ENCODE measurements around the gene SALL1. TPM values are rescaled to one million over a fixed set of nuclear protein-coding genes. Genes with fewer than 3 reads are reported as not detected.

Gene SALL1
- polyA plus RNA-seq, 1 of the 3 experiments (the other 2 are of a cell fraction), result 0.02 TPM

DNA sequence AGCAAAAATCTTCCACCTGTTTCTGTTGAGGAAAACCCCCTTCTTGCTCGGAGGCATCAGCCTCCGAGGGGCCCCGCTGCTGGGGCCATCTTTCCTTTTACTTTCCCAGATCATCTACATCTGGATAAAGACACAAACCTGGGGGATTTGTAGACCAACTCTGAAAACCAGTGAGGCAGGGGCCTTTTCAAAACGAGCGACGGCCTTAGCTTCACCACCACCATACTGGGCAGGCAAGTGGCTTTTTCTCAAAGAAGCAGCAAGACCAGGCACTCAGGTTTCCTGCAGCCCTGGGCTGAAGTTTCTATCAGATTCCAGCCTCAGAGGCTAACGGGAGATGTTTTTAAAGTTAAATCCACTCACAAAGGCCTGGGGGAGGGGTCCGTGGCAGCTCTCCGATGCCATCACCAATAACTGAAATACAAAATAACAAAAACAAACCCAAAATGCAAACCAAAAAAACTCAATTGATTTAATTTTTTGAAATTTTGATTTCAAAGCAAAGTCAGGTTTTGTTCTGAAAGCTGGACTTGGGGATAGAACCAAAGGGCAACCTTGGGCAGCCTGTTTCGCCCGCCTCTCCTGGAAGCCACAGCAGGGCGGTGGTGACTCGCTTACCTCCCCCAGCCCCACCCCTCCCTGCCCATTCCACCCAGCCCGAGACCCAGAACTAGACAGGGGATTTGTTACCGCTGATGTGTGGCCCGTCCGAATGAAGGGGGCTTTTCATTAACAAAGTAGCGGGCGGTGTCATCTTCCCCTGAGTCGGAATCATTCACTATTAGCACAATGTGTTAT lies 55.8 kb downstream of the SALL1 start:
- Histone ChIP-seq H3K36me3 (replicated peaks in 1 of 2; ENCODE audit: control insufficient read depth in 1 of 2, insufficient read depth in 2 of 2, low read length in 1 of 2) (no peaks in the 10 kb centered on the region), H3K79me2 (ENCODE audit: insufficient read depth) (no peaks in the 10 kb centered on the region), H3K9me2 (no peaks in the 10 kb centered on the region), H3K4me2 (no peak overlapping the region), H3K9ac (no peak overlapping the region), H2AFZ (ENCODE audit: low read depth) (no peak overlapping the region), H3K4me1 (ENCODE audit: control insufficient read depth in 1 of 2, insufficient read depth in 2 of 2, low read depth in 1 of 2, low read length in 1 of 2) (no peaks in the 10 kb centered on the region), H4K20me1 (ENCODE audit: insufficient read depth) (no peaks in the 10 kb centered on the region), H3K27ac (ENCODE audit: low read depth in 2 of 2, low read length in 1 of 2) (no peak overlapping the region), H3K4me3 (ENCODE audit: low read depth in 2 of 2, low read length in 1 of 2) (no peak overlapping the region), H3F3A (replicated peaks; ENCODE audit: insufficient read depth) (no peaks in the 10 kb centered on the region), H3K9me3 (no peaks in the 10 kb centered on the region), H3K27me3 (ENCODE audit: insufficient read depth) (no peaks in the 10 kb centered on the region)
- DNase-seq, result no peak
- ChIA-PET CTCF (no interaction called here), POLR2A (no interaction called here)
- WGBS (ENCODE audit: low lambda C conversion rate), result 41% methylated on average over 16 of the region's 20 CpGs
- no peak for TF ChIP-seq GATA2 (CRISPR knock-in tag; IDR thresholded peaks at IDR 0.05)
- TF ChIP-seq MEF2A (IDR thresholded peaks at IDR 0.05; ENCODE audit: borderline replicate concordance, low read depth), result no peak
- TF ChIP-seq, protein P1, sequence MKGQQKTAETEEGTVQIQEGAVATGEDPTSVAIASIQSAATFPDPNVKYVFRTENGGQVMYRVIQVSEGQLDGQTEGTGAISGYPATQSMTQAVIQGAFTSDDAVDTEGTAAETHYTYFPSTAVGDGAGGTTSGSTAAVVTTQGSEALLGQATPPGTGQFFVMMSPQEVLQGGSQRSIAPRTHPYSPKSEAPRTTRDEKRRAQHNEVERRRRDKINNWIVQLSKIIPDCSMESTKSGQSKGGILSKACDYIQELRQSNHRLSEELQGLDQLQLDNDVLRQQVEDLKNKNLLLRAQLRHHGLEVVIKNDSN (IDR thresholded peaks at IDR 0.05; ENCODE audit: borderline replicate concordance, low read depth), result no peak
- TF ChIP-seq, protein P2, sequence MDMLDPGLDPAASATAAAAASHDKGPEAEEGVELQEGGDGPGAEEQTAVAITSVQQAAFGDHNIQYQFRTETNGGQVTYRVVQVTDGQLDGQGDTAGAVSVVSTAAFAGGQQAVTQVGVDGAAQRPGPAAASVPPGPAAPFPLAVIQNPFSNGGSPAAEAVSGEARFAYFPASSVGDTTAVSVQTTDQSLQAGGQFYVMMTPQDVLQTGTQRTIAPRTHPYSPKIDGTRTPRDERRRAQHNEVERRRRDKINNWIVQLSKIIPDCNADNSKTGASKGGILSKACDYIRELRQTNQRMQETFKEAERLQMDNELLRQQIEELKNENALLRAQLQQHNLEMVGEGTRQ (IDR thresholded peaks at IDR 0.05; ENCODE audit: borderline replicate concordance, low read depth, low read length), result no peak
- TF ChIP-seq RXRA (IDR thresholded peaks at IDR 0.05; ENCODE audit: borderline replicate concordance, low read depth), result no peak
- no peak for TF ChIP-seq JUND (IDR thresholded peaks at IDR 0.05)
- no peak for TF ChIP-seq RFX5 (IDR thresholded peaks at IDR 0.05; ENCODE audit: low read length)
- TF ChIP-seq FOSL2 (IDR thresholded peaks at IDR 0.05; ENCODE audit: borderline replicate concordance, low read depth), result no peak
- no peak for TF ChIP-seq GABPA (IDR thresholded peaks at IDR 0.05; ENCODE audit: low read depth)
- TF ChIP-seq EP300 (IDR thresholded peaks at IDR 0.05; ENCODE audit: borderline replicate concordance in 1 of 2, low read depth in 1 of 2, low read length in 1 of 2), result no peak

DNA sequence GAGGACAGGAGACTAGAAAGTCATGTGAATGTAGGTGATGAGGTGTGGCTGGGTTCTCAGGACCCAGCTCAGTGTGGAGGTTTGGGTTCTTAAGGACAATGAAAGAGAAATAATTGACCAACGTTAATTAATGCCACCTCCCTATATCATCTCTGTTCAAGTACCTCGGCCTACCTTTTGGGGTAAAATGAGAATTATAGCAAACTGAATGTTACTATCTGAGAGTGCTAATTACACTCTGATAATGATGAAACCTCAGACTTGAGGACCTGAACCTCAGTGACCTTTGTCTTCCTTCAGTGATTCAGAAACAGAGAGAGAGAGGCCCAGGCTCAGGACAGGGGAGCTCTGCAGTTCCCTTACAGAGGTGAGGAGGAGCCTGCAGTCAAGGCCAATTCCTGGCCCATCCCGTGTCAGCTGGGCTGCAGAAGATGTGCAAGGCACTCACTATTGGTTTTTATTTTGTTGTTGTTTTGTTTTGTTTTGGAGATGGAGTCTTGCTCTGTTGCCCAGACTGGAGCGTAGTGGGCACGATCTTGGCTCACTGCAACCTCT lies 57.3 kb downstream of the SALL1 start:
- H3F3A ChIP-seq (replicated peaks; ENCODE audit: insufficient read depth), result no peaks in the 10 kb centered on the region

More for the DNA sequence above, 57.3 kb downstream of the SALL1 start:
- no peaks in the 10 kb centered on the region for H3K36me3 ChIP-seq (replicated peaks in 1 of 2; ENCODE audit: control insufficient read depth in 1 of 2, insufficient read depth in 2 of 2, low read length in 1 of 2)
- no peak overlapping the region for H2AFZ ChIP-seq (ENCODE audit: low read depth)
- H3K9me3 ChIP-seq, result no peaks in the 10 kb centered on the region
- no peaks in the 10 kb centered on the region for H4K20me1 ChIP-seq (ENCODE audit: insufficient read depth)
- H3K4me3 ChIP-seq (ENCODE audit: low read depth in 2 of 2, low read length in 1 of 2), result no peak overlapping the region
- no peak for DNase-seq
- no peak overlapping the region for H3K9ac ChIP-seq
- no peak overlapping the region for H3K27ac ChIP-seq (ENCODE audit: low read depth in 2 of 2, low read length in 1 of 2)
- TF ChIP-seq MXI1 (IDR thresholded peaks at IDR 0.05; ENCODE audit: low read depth, low read length) (no peak), FOXJ3 (CRISPR knock-in tag; IDR thresholded peaks at IDR 0.05) (no peak), GABPA (IDR thresholded peaks at IDR 0.05; ENCODE audit: low read depth) (no peak), SIN3A (IDR thresholded peaks at IDR 0.05; ENCODE audit: borderline replicate concordance, low read depth, low read length) (no peak), TEAD4 (IDR thresholded peaks at IDR 0.05; ENCODE audit: borderline replicate concordance, insufficient read depth) (no peak), RXRA (IDR thresholded peaks at IDR 0.05; ENCODE audit: borderline replicate concordance, low read depth) (no peak)
- TF ChIP-seq, protein P3, sequence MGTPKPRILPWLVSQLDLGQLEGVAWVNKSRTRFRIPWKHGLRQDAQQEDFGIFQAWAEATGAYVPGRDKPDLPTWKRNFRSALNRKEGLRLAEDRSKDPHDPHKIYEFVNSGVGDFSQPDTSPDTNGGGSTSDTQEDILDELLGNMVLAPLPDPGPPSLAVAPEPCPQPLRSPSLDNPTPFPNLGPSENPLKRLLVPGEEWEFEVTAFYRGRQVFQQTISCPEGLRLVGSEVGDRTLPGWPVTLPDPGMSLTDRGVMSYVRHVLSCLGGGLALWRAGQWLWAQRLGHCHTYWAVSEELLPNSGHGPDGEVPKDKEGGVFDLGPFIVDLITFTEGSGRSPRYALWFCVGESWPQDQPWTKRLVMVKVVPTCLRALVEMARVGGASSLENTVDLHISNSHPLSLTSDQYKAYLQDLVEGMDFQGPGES (IDR thresholded peaks at IDR 0.05; ENCODE audit: low read depth, low read length), result no peak
- no peaks in the 10 kb centered on the region for H3K4me1 ChIP-seq (ENCODE audit: control insufficient read depth in 1 of 2, insufficient read depth in 2 of 2, low read depth in 1 of 2, low read length in 1 of 2)
- no peak overlapping the region for H3K4me2 ChIP-seq
- ChIA-PET CTCF (no interaction called here), POLR2A (no interaction called here)
- WGBS (ENCODE audit: low lambda C conversion rate), result 7% methylated on average over 5 of the region's 5 CpGs
- H3K79me2 ChIP-seq (ENCODE audit: insufficient read depth), result no peaks in the 10 kb centered on the region
- no peaks in the 10 kb centered on the region for H3K27me3 ChIP-seq (ENCODE audit: insufficient read depth)
- no peaks in the 10 kb centered on the region for H3K9me2 ChIP-seq
